Testis (tissue), 3 donors: ENCODE results near the gene CPT1C. TPM values are rescaled to one million over a fixed set of nuclear protein-coding genes. Genes with fewer than 3 reads are reported as not detected.

Experiments
- DNase-seq: peaks from one replicate; pipeline ENCODE4 v3.0.0-alpha.2; 2019
- H3K27ac ChIP-seq, 2 donors: fragments of 200-600 bp; sonication (generic); one replicate each; pipeline ENCODE4 v1.5.1; 2019
- H3K27me3 ChIP-seq: fragments of 200-600 bp; sonication (generic); one replicate; pipeline ENCODE4 v1.5.1; 2019
- H3K36me3 ChIP-seq: fragments of 200-600 bp; sonication (generic); one replicate; pipeline ENCODE4 v1.5.1; 2017; ENCODE audit warnings: low read depth; ENCODE audit errors: missing control alignments
- H3K4me1 ChIP-seq: fragments of 200-600 bp; sonication (generic); one replicate; pipeline ENCODE4 v1.5.1; 2019
- H3K4me3 ChIP-seq, 2 donors: fragments of 200-600 bp; sonication (generic); one replicate each; pipeline ENCODE4 v1.5.1; 2017 to 2019
- H3K9me3 ChIP-seq: fragments of 200-600 bp; sonication (generic); one replicate; pipeline ENCODE4 v1.5.1; 2017
- CTCF ChIP-seq, 3 experiments: fragments of 450-650 bp in 2 of 3; fragments of 200-600 bp in 1 of 3; sonication (generic) in 1 of 3; IDR thresholded peaks; one replicate each; pipeline ENCODE4 v1.5.1; 2016 to 2019; ENCODE audit warnings: antibody characterized with exemption in 3 of 3, mild to moderate bottlenecking in 2 of 3, moderate library complexity in 1 of 3
- POLR2A ChIP-seq: fragments of 450-650 bp; IDR thresholded peaks from one replicate; pipeline ENCODE4 v1.6.1; 2017; ENCODE audit warnings: antibody characterized with exemption, mild to moderate bottlenecking, moderate library complexity
- WGBS, 2 donors: methylation state at CpG; one replicate each; pipeline ENCODE4 v1.1.5; 2018; 5-methylcytosine and 5-hydroxymethylcytosine counted together
- intact Hi-C: fragments of 100-400 bp; cut with DNase I; formaldehyde crosslinking; loops from one replicate; pipeline ENCODE4 v1.15.1; 2023; ENCODE audit warnings: low total_unique reads
- polyA plus RNA-seq: library from polyadenylated mRNA; stranded (reverse); fragments of 350-450 nt; fragmentation: Illumina TruSeq; extraction: RNeasy Lipid Tissue Mini Kit (QIAGEN cat#74804); gene quantifications from one replicate; pipeline ENCODE4 v1.2.3, GENCODE V29; 2014; ENCODE audit warnings: low read depth, low replicate concordance; ENCODE audit not compliant: insufficient read depth
- total RNA-seq, 2 donors: library from RNA; depleted of rRNA; stranded (reverse); fragments of >200 nt; gene quantifications; one replicate each; pipeline ENCODE4 v1.2.3, GENCODE V29; 2016

Gene CPT1C
- total and polyA plus RNA-seq, 3 donors from 2014 or later, result 8.8 to 17.1 (median 9.8) TPM

- Histone ChIP-seq H3K9me3 (no peaks in the 10 kb centered on the region), H3K36me3 (no peaks in the 10 kb centered on the region), H3K27ac (no peak overlapping the region), H3K4me3 (no peak overlapping the region), H3K4me1 (no peaks in the 10 kb centered on the region), H3K27me3 (no peaks in the 10 kb centered on the region)
- DNase-seq, result no peak
- 92 to 94% methylated on average over 9 to 22 of the region's 22 CpGs for WGBS, 2 donors
- TF ChIP-seq CTCF (IDR thresholded peaks at IDR 0.05) (no peak), POLR2A (no peak)
- intact Hi-C loops, result no loop called here
Measured at GRCh38 chr19:49704888-49705642, 14.1 kb downstream of the CPT1C start.

- H3K4me3 ChIP-seq, result no peak overlapping the region
- no peak overlapping the region for H3K27ac ChIP-seq
- H3K27me3 ChIP-seq, result no peaks in the 10 kb centered on the region
- no peak for DNase-seq
- TF ChIP-seq POLR2A (no peak), CTCF (IDR thresholded peaks at IDR 0.05) (no peak)
- H3K9me3 ChIP-seq, result no peaks in the 10 kb centered on the region
- intact Hi-C loops, result no loop called here
- 91 to 95% methylated on average over 7 to 16 of the region's 16 CpGs for WGBS, 2 donors
- H3K36me3 ChIP-seq, result no peaks in the 10 kb centered on the region
- no peaks in the 10 kb centered on the region for H3K4me1 ChIP-seq
Measured at GRCh38 chr19:49705919-49706318, 15.0 kb downstream of the CPT1C start.

GRCh38 chr19:49710372-49710951 lies 19.5 kb downstream of the CPT1C start:
- H3K36me3 ChIP-seq, result no peaks in the 10 kb centered on the region
- WGBS, 2 donors, result 84 to 92% methylated on average over 20 of the region's 20 CpGs

GRCh38 chr19:49712397-49712859 lies 21.5 kb downstream of the CPT1C start:
- Histone ChIP-seq H3K27me3 (no peaks in the 10 kb centered on the region), H3K4me1 (no peaks in the 10 kb centered on the region), H3K9me3 (no peaks in the 10 kb centered on the region), H3K27ac (no peak overlapping the region), H3K36me3 (no peaks in the 10 kb centered on the region), H3K4me3 (peak overlapping the region; percentile 6 to 27)
- 41 to 62% methylated on average over 20 of the region's 20 CpGs for WGBS, 2 donors
- TF ChIP-seq CTCF (IDR thresholded peaks at IDR 0.05), result no peak
- no peak for TF ChIP-seq POLR2A
- peak; percentile 78 for DNase-seq
- intact Hi-C loops, result no loop called here

More at GRCh38 chr19:49710372-49710951, 19.5 kb downstream of the CPT1C start:
- Histone ChIP-seq H3K27ac (no peak overlapping the region), H3K27me3 (no peaks in the 10 kb centered on the region), H3K9me3 (no peaks in the 10 kb centered on the region), H3K4me1 (no peaks in the 10 kb centered on the region), H3K4me3 (no peak overlapping the region)
- intact Hi-C loops, result no loop called here
- TF ChIP-seq CTCF (IDR thresholded peaks at IDR 0.05) (no peak), POLR2A (no peak)
- no peak for DNase-seq
